GM18526 (cell line): ENCODE measurements around the gene SNTG2.

Experiments
- POLR2A ChIP-seq: IDR thresholded peaks from 3 replicates; pipeline ENCODE4 v1.6.1; 2011; ENCODE audit not compliant: insufficient read length; ENCODE audit errors: extremely low read depth

SNTG2 gene

GRCh38 chr2:1283020-1283801, 332.6 kb downstream of the SNTG2 start:
- no peak for TF ChIP-seq POLR2A

GRCh38 chr2:1283871-1284270, 333.2 kb downstream of the SNTG2 start:
- TF ChIP-seq POLR2A: no peak

- no peak for TF ChIP-seq POLR2A
Measured at GRCh38 chr2:1286929-1287328, 336.3 kb downstream of the SNTG2 start.

- no peak for TF ChIP-seq POLR2A
Measured at GRCh38 chr2:1287427-1287826, 336.8 kb downstream of the SNTG2 start.

GRCh38 chr2:1294900-1295299, 344.3 kb downstream of the SNTG2 start:
- TF ChIP-seq POLR2A: no peak

GRCh38 chr2:1295740-1296139, 345.1 kb downstream of the SNTG2 start:
- TF ChIP-seq POLR2A: no peak

GRCh38 chr2:1297372-1298159, 346.9 kb downstream of the SNTG2 start:
- no peak for TF ChIP-seq POLR2A

- no peak for TF ChIP-seq POLR2A
Measured at GRCh38 chr2:1299043-1299442, 348.4 kb downstream of the SNTG2 start.

- no peak for TF ChIP-seq POLR2A
Measured at GRCh38 chr2:1300284-1300683, 349.6 kb downstream of the SNTG2 start.

- TF ChIP-seq POLR2A: no peak
Measured at GRCh38 chr2:1301056-1301455, 350.4 kb downstream of the SNTG2 start.

GRCh38 chr2:1305342-1306013, 354.8 kb downstream of the SNTG2 start:
- TF ChIP-seq POLR2A: no peak

- no peak for TF ChIP-seq POLR2A
Measured at GRCh38 chr2:1306014-1306686, 355.5 kb downstream of the SNTG2 start.

- TF ChIP-seq POLR2A: no peak
Measured at GRCh38 chr2:1306687-1307516, 356.3 kb downstream of the SNTG2 start.

- TF ChIP-seq POLR2A: no peak
Measured at GRCh38 chr2:1307670-1308069, 357.0 kb downstream of the SNTG2 start.

- no peak for TF ChIP-seq POLR2A
Measured at GRCh38 chr2:1308678-1309077, 358.0 kb downstream of the SNTG2 start.

GRCh38 chr2:1309507-1309906, 358.9 kb downstream of the SNTG2 start:
- TF ChIP-seq POLR2A: no peak
